ENCODE data around the gene AOPEP.

The AOPEP gene

DNA sequence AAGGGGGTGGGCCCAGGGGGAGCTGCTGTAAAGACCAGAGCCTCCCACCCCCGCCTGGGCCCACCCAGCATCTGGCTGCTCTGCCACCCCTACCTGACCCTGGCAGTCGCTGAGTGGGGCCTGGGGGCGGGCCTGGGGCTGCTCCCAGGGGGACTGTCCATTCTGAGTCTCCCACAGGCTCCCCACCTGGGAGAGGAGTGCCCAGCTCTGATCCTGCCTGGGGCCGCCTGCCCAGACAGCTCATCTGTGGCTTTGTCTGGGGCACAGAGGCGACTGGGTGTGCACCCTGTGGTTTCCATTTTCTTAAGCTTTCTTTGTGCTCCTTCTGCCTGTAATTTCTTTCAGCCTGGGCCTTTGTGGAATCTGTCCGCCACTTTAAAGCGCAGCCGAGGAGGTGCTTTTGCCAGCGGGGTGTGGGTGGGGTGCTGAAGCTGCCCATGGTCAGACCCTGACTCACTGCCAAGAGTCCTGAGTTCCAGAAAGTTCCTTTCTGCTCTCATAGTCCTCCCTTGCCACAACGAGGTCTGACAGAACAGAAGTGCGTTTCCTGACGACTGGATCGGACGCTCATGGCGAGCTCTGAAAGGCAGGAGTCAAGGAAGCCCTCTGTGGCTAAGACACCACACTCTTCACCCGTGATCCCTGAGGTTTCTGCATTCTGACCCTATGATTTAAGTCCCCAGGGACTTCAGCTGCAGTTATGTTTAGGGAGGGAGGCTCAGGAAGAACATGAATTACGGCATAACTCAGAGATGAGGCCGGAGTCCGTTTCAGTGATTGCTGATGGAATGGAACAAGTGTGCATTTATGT lies 366.0 kb downstream of the AOPEP start:
- Histone ChIP-seq H4K20me1 (ENCODE audit: insufficient read depth, low read length) (no peaks in the 10 kb centered on the region), H3K27ac (ENCODE audit: low read length) (no peak overlapping the region), H2AFZ (ENCODE audit: low read length) (no peak overlapping the region), H3K4me3 (ENCODE audit: low read length) (no peak overlapping the region), H3F3A (ENCODE audit: insufficient read depth, low read length) (no peaks in the 10 kb centered on the region), H3K4me1 (ENCODE audit: low read length) (no peaks in the 10 kb centered on the region), H3K9me3 (replicated peaks; ENCODE audit: insufficient read depth, low read length) (no peaks in the 10 kb centered on the region), H3K79me2 (ENCODE audit: low read length) (no peaks in the 10 kb centered on the region), H3K9me2 (replicated peaks; ENCODE audit: insufficient read depth, low read length) (no peaks in the 10 kb centered on the region), H3K4me2 (ENCODE audit: low read depth, low read length) (no peak overlapping the region), H3K36me3 (replicated peaks; ENCODE audit: insufficient read depth, low read length) (no peaks in the 10 kb centered on the region), H3K27me3 (replicated peaks; ENCODE audit: insufficient read depth, low read length) (no peaks in the 10 kb centered on the region), H3K9ac (ENCODE audit: low read length) (no peak overlapping the region)
- no peak for DNase-seq
- TF ChIP-seq EZH2phosphoT487 (IDR thresholded peaks at IDR 0.05; ENCODE audit: low read length): no peak
- no peak for TF ChIP-seq EZH2 (optimal IDR thresholded peaks at IDR 0.05; ENCODE audit: low read depth, low read length)
- TF ChIP-seq, protein P1, sequence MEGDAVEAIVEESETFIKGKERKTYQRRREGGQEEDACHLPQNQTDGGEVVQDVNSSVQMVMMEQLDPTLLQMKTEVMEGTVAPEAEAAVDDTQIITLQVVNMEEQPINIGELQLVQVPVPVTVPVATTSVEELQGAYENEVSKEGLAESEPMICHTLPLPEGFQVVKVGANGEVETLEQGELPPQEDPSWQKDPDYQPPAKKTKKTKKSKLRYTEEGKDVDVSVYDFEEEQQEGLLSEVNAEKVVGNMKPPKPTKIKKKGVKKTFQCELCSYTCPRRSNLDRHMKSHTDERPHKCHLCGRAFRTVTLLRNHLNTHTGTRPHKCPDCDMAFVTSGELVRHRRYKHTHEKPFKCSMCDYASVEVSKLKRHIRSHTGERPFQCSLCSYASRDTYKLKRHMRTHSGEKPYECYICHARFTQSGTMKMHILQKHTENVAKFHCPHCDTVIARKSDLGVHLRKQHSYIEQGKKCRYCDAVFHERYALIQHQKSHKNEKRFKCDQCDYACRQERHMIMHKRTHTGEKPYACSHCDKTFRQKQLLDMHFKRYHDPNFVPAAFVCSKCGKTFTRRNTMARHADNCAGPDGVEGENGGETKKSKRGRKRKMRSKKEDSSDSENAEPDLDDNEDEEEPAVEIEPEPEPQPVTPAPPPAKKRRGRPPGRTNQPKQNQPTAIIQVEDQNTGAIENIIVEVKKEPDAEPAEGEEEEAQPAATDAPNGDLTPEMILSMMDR (IDR thresholded peaks at IDR 0.05; ENCODE audit: low read length): no peak

DNA sequence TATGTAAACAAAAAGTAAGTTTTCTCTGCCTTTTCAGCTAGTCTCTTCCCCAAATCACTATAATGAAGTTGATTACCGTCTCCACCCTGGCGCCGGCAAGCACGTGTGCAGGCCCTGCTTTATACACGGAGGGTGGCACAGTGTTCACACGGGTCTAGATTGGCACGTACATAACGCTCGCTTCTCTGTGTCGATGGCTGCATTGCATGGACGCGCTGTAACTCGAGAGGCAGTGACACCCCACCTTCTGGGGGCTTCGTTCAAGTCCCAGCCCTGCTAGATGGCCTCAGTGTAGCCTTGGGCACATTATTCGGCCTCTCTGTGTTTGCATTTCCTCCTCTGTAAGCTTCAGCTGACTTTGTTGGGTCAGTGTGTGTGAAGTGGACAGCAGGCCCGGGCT lies 367.1 kb downstream of the AOPEP start:
- no peak overlapping the region for H3K9ac ChIP-seq (ENCODE audit: low read length)
- H3K36me3 ChIP-seq (replicated peaks; ENCODE audit: insufficient read depth, low read length): no peaks in the 10 kb centered on the region
- no peak overlapping the region for H3K4me2 ChIP-seq (ENCODE audit: low read depth, low read length)
- no peaks in the 10 kb centered on the region for H3F3A ChIP-seq (ENCODE audit: insufficient read depth, low read length)
- H3K9me2 ChIP-seq (replicated peaks; ENCODE audit: insufficient read depth, low read length): no peaks in the 10 kb centered on the region
- H3K79me2 ChIP-seq (ENCODE audit: low read length): no peaks in the 10 kb centered on the region
- no peaks in the 10 kb centered on the region for H3K27me3 ChIP-seq (replicated peaks; ENCODE audit: insufficient read depth, low read length)
- TF ChIP-seq EZH2 (optimal IDR thresholded peaks at IDR 0.05; ENCODE audit: low read depth, low read length): no peak
- TF ChIP-seq EZH2phosphoT487 (IDR thresholded peaks at IDR 0.05; ENCODE audit: low read length): no peak
- TF ChIP-seq, protein P1 (IDR thresholded peaks at IDR 0.05; ENCODE audit: low read length): no peak
- no peak for DNase-seq
- no peak overlapping the region for H3K27ac ChIP-seq (ENCODE audit: low read length)
- no peaks in the 10 kb centered on the region for H3K9me3 ChIP-seq (replicated peaks; ENCODE audit: insufficient read depth, low read length)
- H3K4me1 ChIP-seq (ENCODE audit: low read length): no peaks in the 10 kb centered on the region
- no peak overlapping the region for H3K4me3 ChIP-seq (ENCODE audit: low read length)
- no peaks in the 10 kb centered on the region for H4K20me1 ChIP-seq (ENCODE audit: insufficient read depth, low read length)
- no peak overlapping the region for H2AFZ ChIP-seq (ENCODE audit: low read length)

DNA sequence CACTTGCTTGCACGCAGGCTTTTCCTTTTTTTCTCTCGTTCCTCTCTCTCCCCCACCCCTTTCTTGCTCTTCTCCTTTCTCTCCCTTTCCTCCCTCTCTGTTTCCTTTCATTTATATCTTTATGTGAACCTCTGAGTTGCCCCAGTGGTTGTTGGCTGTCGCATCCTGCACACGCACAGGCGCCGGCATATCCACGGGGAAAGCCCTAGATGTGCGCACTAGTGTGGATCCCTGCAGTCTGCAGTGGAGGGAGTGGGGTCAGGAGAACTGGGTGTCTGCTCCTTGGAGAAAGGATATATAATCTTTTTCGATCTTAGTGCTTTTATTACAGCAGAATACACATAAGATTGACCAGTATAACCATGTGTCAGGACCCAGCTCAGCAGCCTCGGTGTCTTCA lies 367.5 kb downstream of the AOPEP start:
- H3F3A ChIP-seq (ENCODE audit: insufficient read depth, low read length): no peaks in the 10 kb centered on the region
- H3K9me3 ChIP-seq (replicated peaks; ENCODE audit: insufficient read depth, low read length): no peaks in the 10 kb centered on the region
- no peaks in the 10 kb centered on the region for H3K27me3 ChIP-seq (replicated peaks; ENCODE audit: insufficient read depth, low read length)
- no peak for DNase-seq
- no peaks in the 10 kb centered on the region for H3K4me1 ChIP-seq (ENCODE audit: low read length)
- TF ChIP-seq EZH2 (optimal IDR thresholded peaks at IDR 0.05; ENCODE audit: low read depth, low read length): no peak
- TF ChIP-seq, protein P1 (IDR thresholded peaks at IDR 0.05; ENCODE audit: low read length): no peak
- no peak for TF ChIP-seq EZH2phosphoT487 (IDR thresholded peaks at IDR 0.05; ENCODE audit: low read length)
- H3K27ac ChIP-seq (ENCODE audit: low read length): no peak overlapping the region
- H3K79me2 ChIP-seq (ENCODE audit: low read length): no peaks in the 10 kb centered on the region
- no peak overlapping the region for H2AFZ ChIP-seq (ENCODE audit: low read length)
- no peaks in the 10 kb centered on the region for H4K20me1 ChIP-seq (ENCODE audit: insufficient read depth, low read length)
- H3K9ac ChIP-seq (ENCODE audit: low read length): no peak overlapping the region
- no peaks in the 10 kb centered on the region for H3K9me2 ChIP-seq (replicated peaks; ENCODE audit: insufficient read depth, low read length)
- H3K36me3 ChIP-seq (replicated peaks; ENCODE audit: insufficient read depth, low read length): no peaks in the 10 kb centered on the region
- H3K4me2 ChIP-seq (ENCODE audit: low read depth, low read length): no peak overlapping the region
- no peak overlapping the region for H3K4me3 ChIP-seq (ENCODE audit: low read length)

All from MM.1S (cell line).